Pulmonary artery endothelial cell (primary cell): Measurements from ENCODE around the gene CFAP54. TPM values are rescaled to one million over a fixed set of nuclear protein-coding genes. Genes with fewer than 3 reads are reported as not detected.
"Not testable (repeated sequence)": the region's sequence is repeated elsewhere in the genome, so short reads cannot be mapped to it uniquely, and the experiment has no call there.

ENCODE experiments used
- DNase-seq: peaks from one replicate; pipeline ENCODE4 v3.0.0-alpha.2; 2011; ENCODE audit warnings: low read depth, low spot score
- total RNA-seq: library from RNA; depleted of rRNA; stranded (reverse); fragments of >200 nt; gene quantifications from 2 replicates; pipeline ENCODE4 v1.2.3, GENCODE V29; 2014

CFAP54 gene
- total RNA-seq, 1 donor from 2014 or later, result 26.2 TPM

GRCh38 chr12:96510306-96510764, 21.0 kb downstream of the CFAP54 start:
- DNase-seq, result peak; percentile 89

GRCh38 chr12:96513166-96513565, 23.8 kb downstream of the CFAP54 start:
- DNase-seq, result no peak

GRCh38 chr12:96513681-96514080, 24.3 kb downstream of the CFAP54 start:
- DNase-seq, result no peak

- no peak for DNase-seq
These were observed 25.0 kb downstream of the CFAP54 start for GRCh38 chr12:96514328-96514727.

GRCh38 chr12:96516472-96517430, 27.4 kb downstream of the CFAP54 start:
- peak; percentile 76 for DNase-seq

- no peak for DNase-seq
These were observed 31.4 kb downstream of the CFAP54 start for GRCh38 chr12:96520767-96521166.

- DNase-seq, result no peak
These were observed 32.7 kb downstream of the CFAP54 start for GRCh38 chr12:96521895-96522682.

GRCh38 chr12:96522690-96523089, 33.3 kb downstream of the CFAP54 start:
- no peak for DNase-seq

- no peak for DNase-seq
These were observed 36.7 kb downstream of the CFAP54 start for GRCh38 chr12:96526110-96526509.

GRCh38 chr12:96529912-96530311, 40.5 kb downstream of the CFAP54 start:
- DNase-seq, result no peak

- DNase-seq, result no peak
These were observed 45.0 kb downstream of the CFAP54 start for GRCh38 chr12:96534339-96534738.

- DNase-seq, result no peak
These were observed 59.0 kb downstream of the CFAP54 start for GRCh38 chr12:96548384-96548783.

GRCh38 chr12:96549341-96549740, 60.0 kb downstream of the CFAP54 start:
- no peak for DNase-seq

- no peak for DNase-seq
These were observed 81.2 kb downstream of the CFAP54 start for GRCh38 chr12:96570579-96570978.

GRCh38 chr12:96571101-96571862, 81.9 kb downstream of the CFAP54 start:
- no peak for DNase-seq

GRCh38 chr12:96578526-96579125, 89.2 kb downstream of the CFAP54 start:
- peak; percentile 27 for DNase-seq

GRCh38 chr12:96585977-96586376, 96.6 kb downstream of the CFAP54 start:
- no peak for DNase-seq

- DNase-seq, result no peak
These were observed 98.3 kb downstream of the CFAP54 start for GRCh38 chr12:96587691-96588090.

- no peak for DNase-seq
These were observed 101.6 kb downstream of the CFAP54 start for GRCh38 chr12:96590970-96591369.

GRCh38 chr12:96604374-96604773, 115.0 kb downstream of the CFAP54 start:
- not testable (repeated sequence) for DNase-seq

GRCh38 chr12:96605684-96606083, 116.3 kb downstream of the CFAP54 start:
- no peak for DNase-seq
